ENCODE results near the gene SLC5A12.
"Not testable (repeated sequence)": the region's sequence is repeated elsewhere in the genome, so short reads cannot be mapped to it uniquely, and the experiment has no call there.

Gene SLC5A12

GRCh38 chr11:26651916-26652315 lies 69.9 kb downstream of the SLC5A12 start:
- DNase-seq (ENCODE audit: low read depth), result no peak

DNA sequence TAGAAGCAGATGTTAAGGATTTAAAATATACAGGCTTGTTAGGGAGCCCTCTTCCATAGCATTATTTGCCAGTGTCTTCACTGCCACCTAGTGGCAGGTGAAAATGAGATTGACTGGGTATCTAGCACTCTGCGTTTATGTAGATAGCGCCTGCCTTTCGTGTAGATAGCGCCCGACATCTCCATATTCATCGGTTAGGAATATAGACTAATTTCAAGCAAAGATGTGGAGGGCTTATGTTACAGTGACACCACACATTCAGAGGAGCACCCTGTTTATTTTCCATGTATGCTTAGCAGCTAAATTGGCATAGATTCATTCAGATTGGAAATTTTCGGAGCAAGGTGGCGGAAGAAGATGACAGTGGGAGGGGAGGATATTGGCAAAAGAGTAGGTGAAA lies 72.0 kb downstream of the SLC5A12 start:
- DNase-seq (ENCODE audit: low read depth), result no peak

DNA sequence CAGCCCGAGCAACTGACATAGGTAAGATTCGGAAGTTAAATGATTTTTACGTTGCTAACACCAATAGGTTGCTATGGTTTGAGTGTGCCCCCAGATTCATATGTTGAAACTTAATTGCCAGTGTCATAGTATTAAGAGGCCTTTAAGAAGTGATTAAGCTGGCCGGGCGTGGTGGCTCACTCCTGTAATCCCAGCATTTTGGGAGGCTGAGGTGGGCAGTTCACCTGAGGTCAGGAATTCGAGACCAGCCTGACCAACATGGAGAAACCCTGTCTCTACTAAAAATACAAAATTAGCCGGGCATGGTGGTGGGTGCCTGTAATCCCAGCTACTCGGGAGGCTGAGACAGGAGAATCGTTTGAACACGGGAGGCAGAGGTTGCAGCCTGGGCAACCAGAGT lies 78.5 kb downstream of the SLC5A12 start:
- DNase-seq (ENCODE audit: low read depth), result not testable (repeated sequence)

- DNase-seq (ENCODE audit: low read depth), result no peak
Observed at GRCh38 chr11:26632691-26633159, 89.1 kb downstream of the SLC5A12 start.

DNA sequence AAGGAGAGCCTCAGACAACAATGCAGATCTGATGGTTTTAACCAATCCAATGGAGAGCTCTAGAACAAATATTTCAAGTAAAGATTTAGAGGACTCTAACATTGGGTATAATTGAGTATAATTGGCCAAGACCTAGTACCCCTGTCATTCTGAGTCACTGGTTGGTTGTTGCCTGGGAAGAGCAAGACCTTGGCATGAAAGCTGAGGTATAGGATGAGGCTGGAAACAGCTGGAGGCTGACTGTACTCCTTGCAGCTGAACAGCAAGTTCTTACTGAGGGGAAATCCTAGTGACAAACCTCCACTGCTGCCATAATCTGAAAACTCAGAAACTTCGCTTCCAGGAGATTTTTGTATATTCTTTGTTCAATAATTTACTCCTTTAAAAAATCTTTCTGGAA lies 95.5 kb downstream of the SLC5A12 start:
- no peak for DNase-seq (ENCODE audit: low read depth)

GRCh38 chr11:26623076-26623659 lies 98.7 kb downstream of the SLC5A12 start:
- DNase-seq (ENCODE audit: low read depth), result no peak

DNA sequence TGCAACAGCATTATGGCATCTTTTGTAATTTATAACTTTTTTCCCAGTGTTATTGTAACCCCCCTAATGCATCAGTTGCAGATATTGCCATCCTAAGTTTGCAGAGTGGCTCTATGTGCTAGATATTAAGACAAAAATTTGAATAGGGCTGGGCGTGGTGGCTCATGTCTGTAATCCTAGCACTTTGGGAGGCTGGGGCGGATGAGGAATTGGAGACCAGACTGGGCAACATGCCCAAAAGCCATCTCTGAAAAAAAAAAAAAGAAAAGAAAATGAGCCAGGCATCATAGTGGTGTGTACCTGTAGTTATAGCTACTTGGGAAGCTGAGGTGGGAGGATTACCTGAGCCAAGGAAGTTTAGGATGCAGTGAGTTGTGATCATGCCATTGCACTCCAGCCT lies 99.7 kb downstream of the SLC5A12 start:
- no peak for DNase-seq (ENCODE audit: low read depth)

GRCh38 chr11:26621132-26621531 lies 100.7 kb downstream of the SLC5A12 start:
- DNase-seq (ENCODE audit: low read depth), result no peak

DNA sequence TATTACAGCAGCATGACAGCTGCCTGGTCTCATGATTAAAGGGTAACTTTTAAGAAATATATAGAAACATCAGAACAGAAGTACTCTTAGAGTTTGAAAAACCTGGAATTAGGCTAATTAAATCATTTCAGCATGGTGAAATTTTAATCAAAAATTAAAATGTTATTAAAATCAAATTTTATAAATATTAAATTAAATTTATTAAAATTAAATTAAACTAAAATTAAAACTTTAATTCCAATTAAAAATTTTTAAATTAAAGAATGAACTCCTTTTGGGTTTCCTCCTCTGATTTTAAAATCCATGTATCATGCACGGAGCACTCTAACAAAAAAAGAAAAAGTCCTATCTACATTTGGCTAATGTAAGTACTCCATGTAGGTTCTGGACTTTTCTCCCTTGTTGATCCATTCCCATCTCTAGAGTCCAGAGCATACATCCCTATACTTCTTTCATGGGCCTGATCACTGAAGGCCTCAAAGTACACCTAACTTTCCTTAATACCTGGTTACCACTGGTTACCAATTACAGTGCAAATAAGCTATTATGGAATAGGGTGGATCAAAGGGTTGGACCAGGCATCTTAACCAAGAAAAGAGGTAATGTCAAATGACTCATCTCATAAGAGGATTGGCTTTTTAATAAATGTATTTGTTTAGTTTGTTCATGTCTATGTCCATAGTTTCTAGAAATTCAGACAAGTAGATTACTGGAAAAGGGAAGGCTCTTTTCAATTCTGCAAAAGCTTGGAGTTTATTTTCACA lies 101.4 kb downstream of the SLC5A12 start:
- no peak for DNase-seq (ENCODE audit: low read depth)

- DNase-seq (ENCODE audit: low read depth), result no peak
Observed at GRCh38 chr11:26618441-26618840, 103.4 kb downstream of the SLC5A12 start.
